Prostate gland (tissue), 2 donors: ENCODE results near the gene TSPAN10.

Source experiments
- POLR2A ChIP-seq: fragments of 450-650 bp; IDR thresholded peaks from one replicate; pipeline ENCODE4 v1.6.1; 2016; ENCODE audit warnings: antibody characterized with exemption, mild to moderate bottlenecking
- TF ChIP-seq, protein P1 (sequence below), 4 experiments: fragments of 200-600 bp in 2 of 4; fragments of 450-650 bp in 2 of 4; sonication (generic) in 2 of 4; IDR thresholded peaks; 1 replicate in 3 of 4; 2 replicates in 1 of 4; pipeline ENCODE4 v1.5.1; 2016 to 2019; ENCODE audit warnings: antibody characterized with exemption in 4 of 4, mild to moderate bottlenecking in 2 of 4, moderate library complexity in 2 of 4

DNA sequence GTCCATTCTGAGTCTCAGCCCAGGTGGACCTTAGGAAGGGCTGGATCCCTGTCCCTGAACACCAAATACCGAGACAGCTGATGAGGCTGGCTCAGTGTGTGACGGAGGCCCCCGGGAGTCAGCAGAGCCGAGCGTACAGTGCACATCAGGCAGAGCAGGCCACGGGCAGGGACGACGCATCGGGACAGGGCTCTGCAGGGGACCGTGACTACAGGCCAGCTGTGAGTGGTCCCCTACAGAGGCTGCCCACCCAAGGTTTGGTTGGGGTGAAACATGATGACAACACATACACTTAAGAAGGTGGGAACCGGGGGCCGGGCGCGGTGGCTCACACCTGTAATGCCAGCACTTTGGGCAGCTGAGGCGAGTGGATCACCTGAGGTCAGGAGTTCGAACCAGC, 36.0 kb downstream of the TSPAN10 start:
- TF ChIP-seq POLR2A = no peak
- TF ChIP-seq, protein P1, sequence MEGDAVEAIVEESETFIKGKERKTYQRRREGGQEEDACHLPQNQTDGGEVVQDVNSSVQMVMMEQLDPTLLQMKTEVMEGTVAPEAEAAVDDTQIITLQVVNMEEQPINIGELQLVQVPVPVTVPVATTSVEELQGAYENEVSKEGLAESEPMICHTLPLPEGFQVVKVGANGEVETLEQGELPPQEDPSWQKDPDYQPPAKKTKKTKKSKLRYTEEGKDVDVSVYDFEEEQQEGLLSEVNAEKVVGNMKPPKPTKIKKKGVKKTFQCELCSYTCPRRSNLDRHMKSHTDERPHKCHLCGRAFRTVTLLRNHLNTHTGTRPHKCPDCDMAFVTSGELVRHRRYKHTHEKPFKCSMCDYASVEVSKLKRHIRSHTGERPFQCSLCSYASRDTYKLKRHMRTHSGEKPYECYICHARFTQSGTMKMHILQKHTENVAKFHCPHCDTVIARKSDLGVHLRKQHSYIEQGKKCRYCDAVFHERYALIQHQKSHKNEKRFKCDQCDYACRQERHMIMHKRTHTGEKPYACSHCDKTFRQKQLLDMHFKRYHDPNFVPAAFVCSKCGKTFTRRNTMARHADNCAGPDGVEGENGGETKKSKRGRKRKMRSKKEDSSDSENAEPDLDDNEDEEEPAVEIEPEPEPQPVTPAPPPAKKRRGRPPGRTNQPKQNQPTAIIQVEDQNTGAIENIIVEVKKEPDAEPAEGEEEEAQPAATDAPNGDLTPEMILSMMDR (IDR thresholded peaks at IDR 0.05) = no peak
